Measurements from ENCODE around the gene RAE1.

Gene RAE1

GRCh38 chr20:57322476-57322875, 28.6 kb upstream of the RAE1 start:
- no peak overlapping the region for H3K14ac ChIP-seq (ENCODE audit: low read length)
- H2AK5ac ChIP-seq (ENCODE audit: low read length) = no peak overlapping the region
- no peaks in the 10 kb centered on the region for H3K79me2 ChIP-seq (ENCODE audit: control insufficient read depth, insufficient read depth, low read length, poor library complexity)
- H3K27me3 ChIP-seq (ENCODE audit: insufficient read depth, low read length) = no peaks in the 10 kb centered on the region
- H3K4ac ChIP-seq (ENCODE audit: low read depth, low read length) = no peak overlapping the region
- no peaks in the 10 kb centered on the region for H3K9me3 ChIP-seq (ENCODE audit: insufficient read depth, low read depth, low read length)
- H4K91ac ChIP-seq (ENCODE audit: low read depth, low read length) = no peak overlapping the region
- H2BK120ac ChIP-seq (ENCODE audit: insufficient read depth, low read length, poor library complexity) = no peak overlapping the region
- no peaks in the 10 kb centered on the region for H3K36me3 ChIP-seq (ENCODE audit: control insufficient read depth in 1 of 2, insufficient read depth in 2 of 2, low read length in 2 of 2)
- H4K8ac ChIP-seq (ENCODE audit: low read depth, low read length) = no peak overlapping the region
- WGBS (ENCODE audit: extremely low coverage, insufficient coverage, insufficient read length) = no CpG with 5 or more reads among the region's 2 CpGs
- no peak overlapping the region for H3K9ac ChIP-seq (ENCODE audit: low read length)
- no peak overlapping the region for H3K4me3 ChIP-seq (ENCODE audit: low read depth, low read length)
- no peak overlapping the region for H3K18ac ChIP-seq (ENCODE audit: low read length)
- no peak overlapping the region for H3K4me2 ChIP-seq (ENCODE audit: low read length)
- H3K4me1 ChIP-seq (ENCODE audit: control insufficient read depth in 1 of 2, insufficient read depth in 2 of 2, low read length in 2 of 2) = peaks cover 9 to 10% of the 10 kb centered on the region in 2 experiments
- no peak overlapping the region for H2AFZ ChIP-seq (ENCODE audit: insufficient read depth, low read length, poor library complexity)
- H2BK12ac ChIP-seq (ENCODE audit: low read length) = no peak overlapping the region
- no peak overlapping the region for H3K23ac ChIP-seq (ENCODE audit: low read length)
- H3K27ac ChIP-seq (ENCODE audit: low read depth, low read length) = no peak overlapping the region
- no peak overlapping the region for H4K12ac ChIP-seq (ENCODE audit: low read depth, low read length)
- no peak for DNase-seq
- H2BK5ac ChIP-seq (ENCODE audit: low read depth, low read length, poor library complexity) = no peak overlapping the region
- H3K79me1 ChIP-seq (ENCODE audit: low read length) = no peaks in the 10 kb centered on the region

- no peak overlapping the region for H3K9ac ChIP-seq (ENCODE audit: low read length)
- no peaks in the 10 kb centered on the region for H3K79me1 ChIP-seq (ENCODE audit: low read length)
- H3K4me2 ChIP-seq (ENCODE audit: low read length) = no peak overlapping the region
- H3K23ac ChIP-seq (ENCODE audit: low read length) = no peak overlapping the region
- H4K8ac ChIP-seq (ENCODE audit: low read depth, low read length) = no peak overlapping the region
- H2BK12ac ChIP-seq (ENCODE audit: low read length) = no peak overlapping the region
- no peak overlapping the region for H3K18ac ChIP-seq (ENCODE audit: low read length)
- H2AFZ ChIP-seq (ENCODE audit: insufficient read depth, low read length, poor library complexity) = no peak overlapping the region
- no peak overlapping the region for H2BK5ac ChIP-seq (ENCODE audit: low read depth, low read length, poor library complexity)
- H2AK5ac ChIP-seq (ENCODE audit: low read length) = no peak overlapping the region
- no peak overlapping the region for H3K14ac ChIP-seq (ENCODE audit: low read length)
- H2BK120ac ChIP-seq (ENCODE audit: insufficient read depth, low read length, poor library complexity) = no peak overlapping the region
- no peak overlapping the region for H3K27ac ChIP-seq (ENCODE audit: low read depth, low read length)
- WGBS (ENCODE audit: extremely low coverage, insufficient coverage, insufficient read length) = no CpG with 5 or more reads among the region's 6 CpGs
- no peak overlapping the region for H4K12ac ChIP-seq (ENCODE audit: low read depth, low read length)
- peaks cover 9 to 10% of the 10 kb centered on the region in 2 experiments for H3K4me1 ChIP-seq (ENCODE audit: control insufficient read depth in 1 of 2, insufficient read depth in 2 of 2, low read length in 2 of 2)
- DNase-seq = no peak
- H3K36me3 ChIP-seq (ENCODE audit: control insufficient read depth in 1 of 2, insufficient read depth in 2 of 2, low read length in 2 of 2) = no peaks in the 10 kb centered on the region
- H3K27me3 ChIP-seq (ENCODE audit: insufficient read depth, low read length) = no peaks in the 10 kb centered on the region
- H4K91ac ChIP-seq (ENCODE audit: low read depth, low read length) = no peak overlapping the region
- no peaks in the 10 kb centered on the region for H3K9me3 ChIP-seq (ENCODE audit: insufficient read depth, low read depth, low read length)
- H3K4me3 ChIP-seq (ENCODE audit: low read depth, low read length) = no peak overlapping the region
- H3K79me2 ChIP-seq (ENCODE audit: control insufficient read depth, insufficient read depth, low read length, poor library complexity) = no peaks in the 10 kb centered on the region
- no peak overlapping the region for H3K4ac ChIP-seq (ENCODE audit: low read depth, low read length)
Measured at GRCh38 chr20:57323034-57323433, 28.0 kb upstream of the RAE1 start.

GRCh38 chr20:57325632-57326356, 25.3 kb upstream of the RAE1 start:
- no peaks in the 10 kb centered on the region for H3K27me3 ChIP-seq (ENCODE audit: insufficient read depth, low read length)
- H3K4ac ChIP-seq (ENCODE audit: low read depth, low read length) = no peak overlapping the region
- no peak overlapping the region for H2AFZ ChIP-seq (ENCODE audit: insufficient read depth, low read length, poor library complexity)
- H3K9ac ChIP-seq (ENCODE audit: low read length) = no peak overlapping the region
- H3K14ac ChIP-seq (ENCODE audit: low read length) = no peak overlapping the region
- H3K23ac ChIP-seq (ENCODE audit: low read length) = no peak overlapping the region
- H2BK5ac ChIP-seq (ENCODE audit: low read depth, low read length, poor library complexity) = no peak overlapping the region
- H2BK120ac ChIP-seq (ENCODE audit: insufficient read depth, low read length, poor library complexity) = no peak overlapping the region
- peaks cover 9 to 10% of the 10 kb centered on the region in 2 experiments for H3K4me1 ChIP-seq (ENCODE audit: control insufficient read depth in 1 of 2, insufficient read depth in 2 of 2, low read length in 2 of 2)
- H4K8ac ChIP-seq (ENCODE audit: low read depth, low read length) = no peak overlapping the region
- H3K4me2 ChIP-seq (ENCODE audit: low read length) = no peak overlapping the region
- H3K4me3 ChIP-seq (ENCODE audit: low read depth, low read length) = no peak overlapping the region
- no peak overlapping the region for H4K91ac ChIP-seq (ENCODE audit: low read depth, low read length)
- no peak overlapping the region for H3K18ac ChIP-seq (ENCODE audit: low read length)
- no peak overlapping the region for H2BK12ac ChIP-seq (ENCODE audit: low read length)
- H3K36me3 ChIP-seq (ENCODE audit: control insufficient read depth in 1 of 2, insufficient read depth in 2 of 2, low read length in 2 of 2) = no peaks in the 10 kb centered on the region
- no peak for DNase-seq
- no peaks in the 10 kb centered on the region for H3K79me2 ChIP-seq (ENCODE audit: control insufficient read depth, insufficient read depth, low read length, poor library complexity)
- H3K27ac ChIP-seq (ENCODE audit: low read depth, low read length) = no peak overlapping the region
- H3K79me1 ChIP-seq (ENCODE audit: low read length) = no peaks in the 10 kb centered on the region
- no peaks in the 10 kb centered on the region for H3K9me3 ChIP-seq (ENCODE audit: insufficient read depth, low read depth, low read length)
- no peak overlapping the region for H2AK5ac ChIP-seq (ENCODE audit: low read length)
- no CpG with 5 or more reads among the region's 12 CpGs for WGBS (ENCODE audit: extremely low coverage, insufficient coverage, insufficient read length)
- H4K12ac ChIP-seq (ENCODE audit: low read depth, low read length) = no peak overlapping the region

GRCh38 chr20:57326667-57327455, 24.2 kb upstream of the RAE1 start:
- no peak overlapping the region for H3K14ac ChIP-seq (ENCODE audit: low read length)
- H4K91ac ChIP-seq (ENCODE audit: low read depth, low read length) = no peak overlapping the region
- no peak overlapping the region for H2BK5ac ChIP-seq (ENCODE audit: low read depth, low read length, poor library complexity)
- H3K79me2 ChIP-seq (ENCODE audit: control insufficient read depth, insufficient read depth, low read length, poor library complexity) = no peaks in the 10 kb centered on the region
- no peaks in the 10 kb centered on the region for H3K79me1 ChIP-seq (ENCODE audit: low read length)
- DNase-seq = peak; percentile 94 to 96
- H3K4me1 ChIP-seq (ENCODE audit: control insufficient read depth in 1 of 2, insufficient read depth in 2 of 2, low read length in 2 of 2) = peaks cover 9 to 10% of the 10 kb centered on the region in 2 experiments
- H2AFZ ChIP-seq (ENCODE audit: insufficient read depth, low read length, poor library complexity) = no peak overlapping the region
- H4K8ac ChIP-seq (ENCODE audit: low read depth, low read length) = no peak overlapping the region
- no peak overlapping the region for H2BK12ac ChIP-seq (ENCODE audit: low read length)
- H3K36me3 ChIP-seq (ENCODE audit: control insufficient read depth in 1 of 2, insufficient read depth in 2 of 2, low read length in 2 of 2) = no peaks in the 10 kb centered on the region
- H3K4me3 ChIP-seq (ENCODE audit: low read depth, low read length) = no peak overlapping the region
- H3K23ac ChIP-seq (ENCODE audit: low read length) = no peak overlapping the region
- H3K18ac ChIP-seq (ENCODE audit: low read length) = no peak overlapping the region
- no CpG with 5 or more reads among the region's 8 CpGs for WGBS (ENCODE audit: extremely low coverage, insufficient coverage, insufficient read length)
- no peak overlapping the region for H4K12ac ChIP-seq (ENCODE audit: low read depth, low read length)
- H3K9ac ChIP-seq (ENCODE audit: low read length) = no peak overlapping the region
- H2AK5ac ChIP-seq (ENCODE audit: low read length) = no peak overlapping the region
- no peak overlapping the region for H2BK120ac ChIP-seq (ENCODE audit: insufficient read depth, low read length, poor library complexity)
- no peak overlapping the region for H3K27ac ChIP-seq (ENCODE audit: low read depth, low read length)
- no peak overlapping the region for H3K4ac ChIP-seq (ENCODE audit: low read depth, low read length)
- H3K9me3 ChIP-seq (ENCODE audit: insufficient read depth, low read depth, low read length) = no peaks in the 10 kb centered on the region
- H3K4me2 ChIP-seq (ENCODE audit: low read length) = peak overlapping the region; percentile 20
- no peaks in the 10 kb centered on the region for H3K27me3 ChIP-seq (ENCODE audit: insufficient read depth, low read length)
